ENCODE data around the gene KDM4C. TPM values are rescaled to one million over a fixed set of nuclear protein-coding genes. Genes with fewer than 3 reads are reported as not detected.

KDM4C gene
- total and polyA plus RNA-seq, 2 of the 4 experiments (the other 2 are of a cell fraction): 11.8 to 23.8 TPM

DNA sequence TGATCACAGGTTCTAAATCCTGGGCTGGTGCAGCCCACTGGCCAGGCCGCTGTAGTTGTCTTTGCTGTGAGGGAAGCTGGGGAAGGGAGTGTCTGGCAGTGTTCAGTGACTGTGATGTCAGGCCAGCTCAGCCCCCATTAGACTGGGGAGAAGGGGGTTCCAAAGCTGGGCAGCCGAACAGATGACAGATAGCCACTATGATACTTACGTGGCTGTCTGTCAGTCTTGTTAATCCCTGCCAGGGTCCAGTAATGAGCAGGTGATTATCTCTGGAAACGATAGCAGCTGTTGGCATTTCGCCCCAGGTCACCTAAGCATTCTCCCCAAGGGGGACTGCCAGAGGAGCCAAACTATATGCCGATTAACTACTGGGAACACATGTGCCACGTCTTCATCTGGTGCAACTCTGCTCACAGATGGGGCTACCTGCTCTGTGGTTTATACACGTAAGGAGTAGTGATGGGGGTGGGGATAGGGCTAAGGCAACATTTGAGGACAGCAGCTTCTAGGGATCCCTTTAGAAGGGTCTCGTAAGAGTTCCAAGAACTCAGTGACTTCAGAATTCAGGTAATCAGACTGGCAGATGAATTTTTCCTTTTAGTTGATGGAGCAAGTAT, 396.3 kb downstream of the KDM4C start:
- Histone ChIP-seq H3K23ac (ENCODE audit: low read depth, low read length) (no peak overlapping the region), H3K14ac (replicated peaks; ENCODE audit: low read depth, low read length) (no peak overlapping the region), H3K4ac (ENCODE audit: low read depth, low read length) (no peak overlapping the region), H3K4me1 (ENCODE audit: control insufficient read depth, insufficient read depth, low read length) (no peaks in the 10 kb centered on the region), H4K91ac (ENCODE audit: insufficient read depth, low read depth, low read length) (no peak overlapping the region), H3K27ac (ENCODE audit: insufficient read depth, low read length) (no peak overlapping the region), H3K4me3 (ENCODE audit: insufficient read depth, low read depth, low read length) (no peak overlapping the region), H3K79me1 (ENCODE audit: low read depth in 1 of 2, low read length in 2 of 2) (no peaks in the 10 kb centered on the region), H2BK20ac (ENCODE audit: low read depth, low read length) (no peak overlapping the region), H4K8ac (ENCODE audit: low read depth in 2 of 2, low read length in 2 of 2) (no peak overlapping the region), H3K36me3 (ENCODE audit: control insufficient read depth, insufficient read depth, low read length) (no peaks in the 10 kb centered on the region), H3K9ac (ENCODE audit: low read depth, low read length) (no peak overlapping the region), H3K56ac (ENCODE audit: extremely low read depth, insufficient read depth, low read length) (no peak overlapping the region), H3K27me3 (ENCODE audit: control insufficient read depth, insufficient read depth, low read length) (no peaks in the 10 kb centered on the region), H2BK120ac (ENCODE audit: low read depth, low read length) (no peak overlapping the region), H2BK5ac (ENCODE audit: low read depth, low read length, poor library complexity, severe bottlenecking) (no peak overlapping the region), H2AK5ac (ENCODE audit: low read depth, low read length) (no peak overlapping the region), H2BK15ac (ENCODE audit: low read depth, low read length) (no peak overlapping the region), H3K9me3 (ENCODE audit: control insufficient read depth, insufficient read depth, low read length) (no peaks in the 10 kb centered on the region), H3K18ac (ENCODE audit: low read depth, low read length) (no peak overlapping the region), H2AFZ (replicated peaks; ENCODE audit: low read length, poor library complexity) (no peak overlapping the region), H4K20me1 (ENCODE audit: insufficient read depth, low read length) (no peaks in the 10 kb centered on the region), H2AK9ac (replicated peaks; ENCODE audit: low read depth, low read length, poor library complexity) (no peak overlapping the region), H4K5ac (ENCODE audit: low read depth, low read length) (no peak overlapping the region), H3K9me1 (ENCODE audit: insufficient read depth, low read length) (no peaks in the 10 kb centered on the region), H3K4me2 (ENCODE audit: low read depth, low read length) (no peak overlapping the region)
- ChIA-PET CTCF (no interaction called here), POLR2A (ENCODE audit: unreplicated experiment) (no interaction called here)
- no peak for TF ChIP-seq USF2 (IDR thresholded peaks at IDR 0.05; ENCODE audit: low read depth, low read length)
- no peak for TF ChIP-seq MAZ (IDR thresholded peaks at IDR 0.05; ENCODE audit: borderline replicate concordance, low read depth, low read length)
- TF ChIP-seq RAD21 (IDR thresholded peaks at IDR 0.05; ENCODE audit: low read length): no peak
- TF ChIP-seq RCOR1 (IDR thresholded peaks at IDR 0.05; ENCODE audit: insufficient replicate concordance, low read length): no peak
- no peak for TF ChIP-seq CEBPB (IDR thresholded peaks at IDR 0.05; ENCODE audit: low read depth, low read length)
- no peak for TF ChIP-seq RFX5 (IDR thresholded peaks at IDR 0.05; ENCODE audit: low read depth, low read length)
- TF ChIP-seq CHD1 (IDR thresholded peaks at IDR 0.05; ENCODE audit: low read depth, low read length): no peak
- no peak for TF ChIP-seq ELK1 (IDR thresholded peaks at IDR 0.05; ENCODE audit: borderline replicate concordance, low read depth, low read length)
- no peak for TF ChIP-seq MAFK (IDR thresholded peaks at IDR 0.05; ENCODE audit: low read depth, low read length)
- TF ChIP-seq CTCF (conservative IDR thresholded peaks at IDR 0.05; ENCODE audit: low read depth, low read length): no peak
- no peak for TF ChIP-seq NFE2L2 (IDR thresholded peaks at IDR 0.05; ENCODE audit: low read depth, low read length)
- no peak for TF ChIP-seq SMC3 (IDR thresholded peaks at IDR 0.05; ENCODE audit: low read depth, low read length)
- no peak for TF ChIP-seq FOS (IDR thresholded peaks at IDR 0.05; ENCODE audit: low read depth, low read length)
- no peak for TF ChIP-seq POLR2A (IDR thresholded peaks at IDR 0.05; ENCODE audit: low read depth, low read length)
- no peak for TF ChIP-seq MXI1 (IDR thresholded peaks at IDR 0.05; ENCODE audit: borderline replicate concordance, low read depth, low read length)
- TF ChIP-seq BHLHE40 (IDR thresholded peaks at IDR 0.05; ENCODE audit: low read depth, low read length): no peak
- dilution Hi-C loops (cut with HindIII; ENCODE audit: low sequenced_read_pairs, unreplicated experiment) (no loop called here), intact Hi-C loops (cut with micrococcal nuclease) (no loop called here), in situ Hi-C loops (cut with MboI; ENCODE audit: low sequenced_read_pairs) (no loop called here)
- BruUV-seq (replicated peaks): no TSS peak
- no peak for DNase-seq
- ATAC-seq (ENCODE audit: low read depth): no peak
- 90% methylated on average over 2 of the region's 9 CpGs; no CpG with 5 or more reads in 1 of the 2 experiments for WGBS, 2 experiments (ENCODE audit: extremely low coverage in 2 of 2, insufficient read length in 1 of 2)
